Measurements from ENCODE around the gene UNKL.

Gene UNKL

GRCh38 chr16:1349951-1350350 lies 64.6 kb downstream of the UNKL start:
- no peak for DNase-seq

GRCh38 chr16:1349351-1349750 lies 65.2 kb downstream of the UNKL start:
- DNase-seq = no peak

DNA sequence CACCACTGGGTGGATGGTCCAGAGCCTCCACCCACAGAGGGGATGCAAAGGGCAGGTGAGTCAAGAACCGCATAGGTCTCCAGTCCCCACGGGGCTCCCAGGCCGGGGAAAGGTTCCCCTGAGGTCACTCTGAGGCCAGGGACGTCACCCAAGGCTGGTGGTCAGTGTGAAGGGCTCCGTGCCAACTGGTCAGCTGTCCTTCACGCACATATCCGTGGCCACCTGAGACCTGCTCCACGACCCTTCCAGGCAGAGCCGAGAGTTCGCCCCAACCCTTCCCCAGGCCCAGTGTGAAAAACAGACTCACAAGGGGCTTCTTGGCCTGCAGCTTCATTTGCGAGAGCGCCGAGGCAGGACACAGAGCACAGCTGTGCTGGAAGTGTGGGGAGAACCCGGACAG lies 65.6 kb downstream of the UNKL start:
- no peak for DNase-seq

GRCh38 chr16:1348441-1348840 lies 66.1 kb downstream of the UNKL start:
- DNase-seq = no peak

- DNase-seq = no peak
These were observed 66.5 kb downstream of the UNKL start for GRCh38 chr16:1347962-1348361.

- DNase-seq = no peak
These were observed 67.1 kb downstream of the UNKL start for GRCh38 chr16:1347286-1347855.

DNA sequence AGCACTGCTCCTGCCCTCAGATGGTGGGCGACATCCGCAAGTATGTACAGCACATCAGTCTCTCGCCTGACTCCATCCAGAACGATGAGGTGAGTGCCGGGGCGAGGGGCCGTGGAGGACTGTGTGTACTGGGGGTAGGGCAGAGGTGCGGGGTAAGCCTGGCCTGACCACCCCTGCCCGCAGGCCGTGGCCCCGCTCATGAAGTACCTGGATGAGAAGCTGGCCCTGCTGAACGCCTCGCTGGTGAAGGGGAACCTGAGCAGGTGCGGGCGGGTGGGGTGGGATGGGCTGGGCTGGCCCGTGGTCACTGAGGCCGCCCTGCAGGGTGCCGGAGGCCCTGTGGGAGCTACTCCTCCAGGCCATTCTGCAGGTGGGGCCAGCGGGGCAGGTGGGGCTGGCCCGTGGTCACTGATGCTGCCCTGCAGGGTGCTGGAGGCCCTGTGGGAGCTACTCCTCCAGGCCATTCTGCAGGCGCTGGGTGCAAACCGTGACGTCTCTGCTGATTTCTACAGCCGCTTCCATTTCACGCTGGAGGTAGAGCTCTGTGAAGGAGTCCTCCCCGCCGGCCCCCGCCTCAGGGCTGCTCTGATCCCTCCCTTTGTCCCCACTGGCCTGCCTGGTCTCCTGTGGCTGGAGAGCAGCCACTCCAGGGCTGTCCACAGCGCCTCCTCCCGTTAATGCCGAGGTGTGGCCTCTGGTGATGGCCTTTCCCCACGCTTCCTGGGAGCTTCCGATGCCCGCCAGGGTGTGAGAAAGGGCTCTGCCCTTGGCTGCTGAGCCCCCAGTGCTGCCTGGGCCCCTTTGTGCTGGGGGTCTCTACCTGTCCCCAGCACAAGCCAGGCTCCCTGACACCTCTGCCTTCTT lies 67.8 kb downstream of the UNKL start:
- no peak for DNase-seq

GRCh38 chr16:1345651-1346421 lies 68.7 kb downstream of the UNKL start:
- no peak for DNase-seq

DNA sequence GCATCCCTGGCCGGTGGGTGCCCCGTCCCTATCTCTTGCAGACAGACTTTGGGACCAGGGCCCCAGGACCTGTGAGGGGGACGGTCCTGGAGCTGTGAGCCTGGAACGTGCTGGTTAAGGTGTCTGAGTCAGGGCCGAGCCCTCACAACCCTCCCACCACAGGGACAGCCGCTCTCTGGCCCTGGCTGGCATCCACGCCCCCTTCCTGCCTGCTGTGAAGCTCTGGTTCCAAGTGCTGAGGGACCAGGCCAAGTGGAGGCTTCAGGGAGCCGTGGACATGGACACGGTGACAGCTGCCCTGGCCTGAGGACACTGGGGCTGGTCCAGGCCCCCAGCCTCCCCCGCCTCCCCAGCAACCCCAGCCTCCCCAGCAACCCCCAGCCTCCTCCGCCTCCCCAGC lies 69.4 kb downstream of the UNKL start:
- DNase-seq = no peak

- no peak for DNase-seq
These were observed 70.0 kb downstream of the UNKL start for GRCh38 chr16:1344499-1344898.

- DNase-seq = no peak
These were observed 70.9 kb downstream of the UNKL start for GRCh38 chr16:1343428-1344242.

DNA sequence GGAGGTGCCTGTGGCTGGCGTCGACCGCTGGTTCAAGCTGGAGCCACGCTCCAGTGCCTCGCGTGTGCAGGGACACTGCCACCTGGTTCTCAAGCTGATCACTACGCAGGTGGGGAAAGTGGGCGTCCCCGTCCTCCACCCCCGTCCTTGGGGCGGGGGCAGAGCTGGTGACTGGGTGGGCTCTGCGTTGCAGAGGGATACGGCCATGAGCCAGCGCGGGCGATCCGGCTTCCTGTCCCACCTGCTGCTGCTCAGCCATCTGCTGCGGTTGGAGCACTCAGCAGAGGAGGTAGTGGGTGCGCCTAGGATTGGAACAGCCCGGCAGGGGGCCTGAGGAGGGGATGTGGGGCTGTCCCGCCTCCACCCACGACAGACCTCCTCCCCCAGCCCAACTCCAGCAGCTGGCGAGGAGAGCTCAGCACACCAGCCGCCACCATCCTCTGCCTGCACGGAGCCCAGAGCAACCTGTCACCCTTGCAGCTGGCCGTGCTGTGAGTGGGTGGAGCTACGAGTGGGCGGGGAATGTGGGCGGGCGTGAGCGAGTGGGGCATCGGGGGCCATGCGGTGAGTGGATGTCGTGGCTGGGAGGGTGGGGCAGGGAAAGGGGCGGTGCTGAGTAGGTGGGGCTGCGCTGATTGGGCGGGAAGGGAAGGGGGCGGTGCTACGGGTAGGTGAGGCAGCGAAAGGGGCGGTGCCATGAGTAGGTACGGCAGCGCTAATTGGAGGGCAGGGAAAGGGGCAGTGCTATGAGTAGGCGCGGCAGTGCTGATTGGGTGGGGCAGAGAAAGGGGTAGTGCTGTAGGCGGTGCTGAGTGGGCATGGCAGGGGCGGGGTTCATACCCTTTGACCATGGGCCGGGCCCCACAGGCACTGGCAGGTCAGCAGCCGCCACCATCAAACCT lies 71.7 kb downstream of the UNKL start:
- peak; percentile 98 for DNase-seq

DNA sequence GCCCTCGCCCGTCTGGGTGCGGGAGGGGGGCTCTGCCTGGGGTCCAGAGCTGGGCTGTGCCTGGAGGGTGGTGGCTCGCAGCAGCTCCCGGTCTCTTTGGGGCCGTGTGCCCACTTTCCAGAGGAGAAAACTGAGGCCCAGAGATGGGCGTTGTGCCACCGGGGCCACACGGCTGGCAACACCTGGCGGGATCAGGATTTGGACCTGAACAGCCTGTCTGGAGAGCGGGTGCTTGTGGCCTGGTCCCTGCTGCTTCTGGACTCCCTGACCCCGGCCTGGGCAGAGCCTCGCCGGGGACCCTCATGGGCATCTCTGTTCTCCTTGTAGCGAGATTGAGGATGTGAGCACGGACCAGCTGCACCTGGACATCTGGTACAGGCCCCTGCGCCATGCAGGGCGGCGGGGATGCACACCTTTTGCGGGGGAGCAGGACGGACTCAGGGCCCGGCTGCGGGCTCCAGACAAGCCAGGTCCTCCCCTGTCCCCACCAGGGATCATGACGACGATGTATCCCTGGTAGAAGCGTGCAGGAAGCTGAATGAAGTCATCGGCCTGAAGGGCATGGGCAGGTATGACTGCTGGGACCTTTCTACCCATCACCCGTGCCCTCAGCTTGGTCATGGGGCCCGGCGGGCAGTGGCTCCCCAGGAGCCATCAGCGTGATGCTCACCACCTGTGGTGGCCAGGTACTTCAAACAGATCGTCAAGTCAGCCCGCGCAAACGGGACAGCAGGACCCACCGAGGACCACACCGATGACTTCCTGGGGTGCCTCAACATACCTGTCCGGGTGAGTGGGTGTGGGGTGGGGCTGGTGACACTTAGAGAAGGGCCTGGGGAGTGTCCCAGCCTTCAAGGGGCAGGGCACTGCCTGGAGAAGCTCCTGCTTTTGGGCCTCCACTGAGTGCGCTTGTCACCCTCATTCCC lies 72.7 kb downstream of the UNKL start:
- DNase-seq = no peak

DNA sequence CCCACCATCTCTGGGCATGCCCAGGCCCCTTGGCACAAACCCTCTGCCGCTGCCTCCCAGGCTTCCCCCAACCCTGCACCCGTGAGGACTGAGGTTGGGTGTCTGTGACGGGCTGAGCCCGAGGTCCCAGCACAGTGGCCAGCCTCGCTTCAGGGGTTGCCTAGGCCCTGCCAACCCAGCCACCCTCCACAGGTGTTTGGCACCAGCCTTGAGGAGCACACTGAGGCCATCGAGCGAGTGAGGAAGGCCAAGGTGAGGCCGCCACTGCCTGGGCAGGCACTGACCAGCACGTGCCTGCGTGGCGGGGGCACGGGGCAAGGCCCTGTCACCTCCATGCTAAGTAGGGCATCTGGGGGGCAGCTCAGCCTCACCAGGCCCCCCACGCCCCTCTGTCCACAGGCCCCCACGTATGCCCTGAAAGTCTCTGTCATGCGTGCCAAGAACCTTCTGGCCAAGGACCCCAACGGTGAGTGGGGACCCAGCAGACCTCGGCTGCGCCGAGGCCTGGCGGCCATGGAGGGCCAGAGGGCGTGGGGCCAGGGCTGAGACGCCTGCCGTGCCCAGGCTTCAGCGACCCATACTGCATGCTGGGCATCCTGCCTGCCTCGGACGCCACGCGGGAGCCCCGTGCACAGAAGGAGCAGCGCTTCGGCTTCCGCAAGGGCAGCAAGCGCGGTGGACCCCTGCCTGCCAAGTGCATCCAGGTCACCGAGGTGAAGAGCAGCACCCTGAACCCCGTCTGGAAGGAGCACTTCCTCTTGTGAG lies 73.6 kb downstream of the UNKL start:
- DNase-seq = no peak

DNA sequence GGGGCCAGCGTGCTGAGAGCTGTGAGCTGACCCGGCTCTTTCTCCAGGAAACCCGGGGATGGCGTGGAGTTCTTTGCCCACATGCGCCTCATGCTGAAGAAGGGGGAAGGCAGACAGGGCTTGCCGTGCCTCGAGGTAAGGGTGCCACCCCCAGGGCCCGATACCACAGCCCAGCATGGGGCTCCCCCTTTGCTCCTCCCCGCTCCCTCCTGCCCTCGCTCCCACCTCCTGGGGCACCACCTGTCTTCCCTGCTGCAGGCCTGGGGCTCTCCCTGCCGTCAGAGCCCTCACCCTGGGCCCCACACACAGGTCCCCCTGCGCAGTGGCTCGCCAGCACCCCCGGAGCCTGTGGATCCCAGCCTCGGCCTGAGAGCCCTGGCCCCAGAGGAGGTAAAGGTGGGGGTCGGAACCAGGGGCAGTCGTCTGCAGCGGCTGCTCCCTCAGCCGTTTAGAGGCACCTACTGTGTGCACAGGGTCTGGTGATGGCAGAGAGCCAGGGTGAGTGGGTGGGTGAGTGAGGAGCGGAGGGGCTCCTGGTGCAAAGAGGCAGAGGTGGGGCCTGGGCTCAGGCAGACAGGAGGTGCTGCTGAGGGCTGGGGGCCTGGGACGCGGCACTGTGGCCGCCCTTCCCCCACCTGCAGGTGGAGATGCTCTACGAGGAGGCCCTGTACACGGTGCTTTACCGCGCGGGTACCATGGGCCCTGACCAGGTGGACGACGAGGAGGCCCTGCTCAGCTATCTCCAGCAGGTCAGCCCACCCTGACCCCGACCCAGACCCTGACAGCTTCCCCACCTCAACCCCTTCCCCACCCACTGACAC lies 75.4 kb downstream of the UNKL start:
- no peak for DNase-seq

- DNase-seq = peak in 1 of 2 donors; percentile 36
These were observed 76.3 kb downstream of the UNKL start for GRCh38 chr16:1338119-1338730.

DNA sequence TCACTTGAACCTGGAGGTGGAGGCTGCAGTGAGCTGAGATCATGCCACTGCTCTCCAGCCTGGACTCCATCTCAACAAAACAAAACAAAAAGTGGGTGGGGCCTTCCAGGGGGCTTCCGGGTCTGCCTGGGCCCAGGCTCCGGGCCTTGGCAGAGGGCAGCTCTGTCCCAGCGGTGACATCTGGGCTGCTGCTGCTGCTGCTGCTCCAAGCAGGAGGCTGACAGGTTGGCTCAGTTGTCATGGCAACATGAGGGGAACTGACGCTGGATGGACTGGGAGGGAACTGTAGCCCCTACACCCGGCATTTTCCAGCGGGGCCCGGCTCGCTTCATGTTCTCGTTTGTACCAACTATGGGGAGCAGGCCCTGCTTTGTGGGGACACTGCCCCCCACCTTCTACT lies 77.0 kb downstream of the UNKL start:
- no peak for DNase-seq

DNA sequence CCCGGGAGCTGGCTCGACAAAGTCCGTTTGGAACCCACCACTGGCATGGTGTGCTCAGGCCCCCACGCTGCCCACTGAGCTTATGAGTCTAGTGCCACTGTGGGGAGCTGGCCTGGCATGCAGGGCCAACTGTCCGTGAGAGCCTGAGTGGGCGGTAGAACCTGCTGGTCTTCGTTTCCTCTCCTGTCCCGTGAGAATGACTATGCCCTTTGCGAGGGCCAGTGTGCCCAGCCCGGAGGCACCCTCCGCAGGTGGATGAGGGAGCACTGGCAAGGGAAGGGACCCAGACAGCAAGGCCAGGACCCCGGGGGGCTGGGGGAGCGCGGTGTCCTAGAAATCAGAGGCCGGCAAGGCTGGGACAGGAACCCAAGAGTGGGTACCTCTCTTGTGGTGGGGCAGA lies 77.9 kb downstream of the UNKL start:
- no peak for DNase-seq

- DNase-seq = no peak
These were observed 78.5 kb downstream of the UNKL start for GRCh38 chr16:1335996-1336395.
